HCT116 (cell line): ENCODE data around the gene ERBIN. TPM values are rescaled to one million over a fixed set of nuclear protein-coding genes. Genes with fewer than 3 reads are reported as not detected.
A peak's percentile ranks its signal among the peaks of the same experiment; 100 is the strongest.

ENCODE experiments used
- ATAC-seq: fragments of 200-7000 bp; cut with Tn5 transposase; 2 replicates; pipeline ENCODE4 v1.9.1; 2020; ENCODE audit warnings: mild to moderate bottlenecking, moderate library complexity
- BruUV-seq: library from RNA; stranded (reverse); fragments of 400-500 nt; replicated peaks from 2 replicates; lab custom pipeline; 2021; lab: Mats Ljungman, UMichigan
- CTCF ChIA-PET: fragments of 300-600 bp; sonication (Branson Sonifier 250); formaldehyde crosslinking; loops from one replicate; lab custom pipeline; 2021; ENCODE audit warnings: antibody characterized with exemption; lab: Charles Lee
- POLR2A ChIA-PET: fragments of 300-600, 350-600 bp; sonication (Branson Sonifier 250); formaldehyde crosslinking; loops from one replicate; lab custom pipeline; 2021; ENCODE audit warnings: antibody characterized with exemption; lab: Charles Lee
- RAD21 ChIA-PET, 2 experiments: fragments of 300-600 bp; sonication (Branson Sonifier 250); formaldehyde crosslinking; loops; one replicate each; lab custom pipeline; 2023; ENCODE audit warnings: low total read pairs in 2 of 2; ENCODE audit not compliant: uncharacterized antibody in 2 of 2, unreplicated experiment in 2 of 2, low non-redundant PET in 1 of 2; lab: Charles Lee
- DNase-seq: peaks from one replicate; pipeline ENCODE4 v3.0.0-alpha.2; 2010; ENCODE audit warnings: low read depth, low spot score
- H2AFZ ChIP-seq: fragments of 200-600 bp; shearing (Covaris generic), sonication (generic); 2 replicates; pipeline ENCODE4 v1.6.1; 2017; ENCODE audit warnings: low read depth, mixed run types, mixed read lengths, antibody characterized with exemption, low read length; ENCODE audit not compliant: poor library complexity, severe bottlenecking
- H3K27ac ChIP-seq: 2 replicates; pipeline ENCODE4 v1.5.1; 2012; ENCODE audit warnings: low read depth, low read length
- H3K27me3 ChIP-seq: fragments of 200-600 bp; sonication (generic); 2 replicates; pipeline ENCODE4 v1.6.1; 2016; ENCODE audit warnings: mixed run types, low read length, mixed read lengths; ENCODE audit not compliant: insufficient read depth
- H3K36me3 ChIP-seq, 2 experiments: fragments of 200-500 bp in 1 of 2; fragments of 200-600 bp in 1 of 2; sonication (Bioruptor generic) in 1 of 2; sonication (generic) in 1 of 2; 2 replicates each; pipeline versions ENCODE4 v1.5.1 to v1.6.1; 2014 to 2016; ENCODE audit warnings: low read length in 2 of 2, inconsistent platforms in 1 of 2, mixed read lengths in 1 of 2, mixed run types in 1 of 2; ENCODE audit not compliant: insufficient read depth in 2 of 2, control insufficient read depth in 1 of 2
- H3K4me1 ChIP-seq, 2 experiments: fragments of 200-600 bp in 1 of 2; sonication (generic) in 1 of 2; 2 replicates each; pipeline versions ENCODE4 v1.5.1 to v1.6.1; 2012 to 2017; ENCODE audit warnings: low read length in 2 of 2, inconsistent platforms in 1 of 2, mild to moderate bottlenecking in 1 of 2, mixed read lengths in 1 of 2, mixed run types in 1 of 2, moderate library complexity in 1 of 2; ENCODE audit not compliant: insufficient read depth in 2 of 2, control insufficient read depth in 1 of 2
- H3K4me2 ChIP-seq: fragments of 200-600 bp; sonication (generic); 2 replicates; pipeline ENCODE4 v1.6.1; 2017; ENCODE audit warnings: mixed run types, low read length, mixed read lengths
- H3K4me3 ChIP-seq, 2 experiments: fragments of 200-600 bp in 1 of 2; sonication (generic) in 1 of 2; replicated peaks in 1 of 2; 2 replicates each; pipeline ENCODE4 v1.5.1; 2011 to 2016; ENCODE audit warnings: low read length in 2 of 2, control low read depth in 1 of 2, low read depth in 1 of 2, mild to moderate bottlenecking in 1 of 2, mixed read lengths in 1 of 2, mixed run types in 1 of 2
- H3K79me2 ChIP-seq: fragments of 200-600 bp; sonication (generic); 2 replicates; pipeline ENCODE4 v1.6.1; 2017; ENCODE audit warnings: mild to moderate bottlenecking, mixed run types, low read length, moderate library complexity, mixed read lengths; ENCODE audit not compliant: insufficient read depth
- H3K9ac ChIP-seq: fragments of 200-600 bp; sonication (generic); 2 replicates; pipeline ENCODE4 v1.6.1; 2016; ENCODE audit warnings: low read length, mixed read lengths
- H3K9me2 ChIP-seq: fragments of 200-600 bp; sonication (generic), shearing (Covaris generic); 2 replicates; pipeline ENCODE4 v1.6.1; 2017; ENCODE audit warnings: mixed run types, mild to moderate bottlenecking, moderate library complexity; ENCODE audit not compliant: insufficient read depth
- H3K9me3 ChIP-seq, 2 experiments: fragments of 200-500 bp in 1 of 2; fragments of 200-600 bp in 1 of 2; sonication (Bioruptor generic) in 1 of 2; sonication (generic) in 1 of 2; 2 replicates each; pipeline ENCODE4 v1.6.1; 2014 to 2017; ENCODE audit warnings: low read length in 2 of 2, mixed read lengths in 2 of 2, inconsistent platforms in 1 of 2, low read depth in 1 of 2, mild to moderate bottlenecking in 1 of 2, mixed run types in 1 of 2, moderate library complexity in 1 of 2; ENCODE audit not compliant: control insufficient read depth in 1 of 2, insufficient read depth in 1 of 2
- H4K20me1 ChIP-seq: fragments of 200-600 bp; sonication (generic), shearing (Covaris generic); 2 replicates; pipeline ENCODE4 v1.6.1; 2017; ENCODE audit warnings: mixed run types, mild to moderate bottlenecking, moderate library complexity; ENCODE audit not compliant: insufficient read depth
- CBX3 ChIP-seq: IDR thresholded peaks from 2 replicates; pipeline ENCODE4 v1.6.1; 2012; ENCODE audit warnings: low read depth
- CEBPB ChIP-seq: IDR thresholded peaks from 2 replicates; pipeline ENCODE4 v1.6.1; 2012; ENCODE audit warnings: low read depth
- EGR1 ChIP-seq: IDR thresholded peaks from 2 replicates; pipeline ENCODE4 v1.6.1; 2012; ENCODE audit warnings: low read depth
- ELF1 ChIP-seq: IDR thresholded peaks from 2 replicates; pipeline ENCODE4 v1.6.1; 2012; ENCODE audit warnings: low read depth, borderline replicate concordance
- EZH2phosphoT487 ChIP-seq: fragments of 200-600 bp; IDR thresholded peaks from 2 replicates; pipeline ENCODE4 v1.6.1; 2018; ENCODE audit warnings: antibody characterized with exemption, borderline replicate concordance
- FOSL1 ChIP-seq: IDR thresholded peaks from 2 replicates; pipeline ENCODE4 v1.6.1; 2012; ENCODE audit warnings: low read depth
- POLR2AphosphoS5 ChIP-seq: IDR thresholded peaks from 2 replicates; pipeline ENCODE4 v1.6.1; 2011; ENCODE audit warnings: mild to moderate bottlenecking, low read depth, low read length, moderate library complexity
- RAD21 ChIP-seq: IDR thresholded peaks from 2 replicates; pipeline ENCODE4 v1.6.1; 2012; ENCODE audit warnings: low read depth, mild to moderate bottlenecking
- SP1 ChIP-seq: IDR thresholded peaks from 2 replicates; pipeline ENCODE4 v1.6.1; 2012; ENCODE audit warnings: low read depth
- SRF ChIP-seq: IDR thresholded peaks from 2 replicates; pipeline ENCODE4 v1.6.1; 2012; ENCODE audit warnings: low read depth
- TCF7L2 ChIP-seq: IDR thresholded peaks from 2 replicates; pipeline ENCODE4 v1.7.0; 2011; ENCODE audit warnings: borderline replicate concordance, inconsistent platforms; ENCODE audit not compliant: insufficient read depth, insufficient read length; ENCODE audit errors: extremely low read depth
- YY1 ChIP-seq: IDR thresholded peaks from 2 replicates; pipeline ENCODE4 v1.6.1; 2011; ENCODE audit warnings: low read length, low read depth, moderate library complexity, mild to moderate bottlenecking; ENCODE audit not compliant: insufficient replicate concordance; ENCODE audit errors: extremely low read depth
- ZFX ChIP-seq: fragments of 450-650 bp; IDR thresholded peaks from 2 replicates; pipeline ENCODE4 v1.6.1; 2017
- intact Hi-C: fragments of 100-400 bp; cut with micrococcal nuclease; formaldehyde crosslinking; loops from 2 replicates; pipeline ENCODE4 v1.10.0; 2022
- total RNA-seq: library from RNA; stranded (reverse); gene quantifications from one replicate; pipeline ENCODE4 v1.2.1, GENCODE V29; 2021; ENCODE audit not compliant: unreplicated experiment
- TF ChIP-seq, protein P1 (sequence below): IDR thresholded peaks from 2 replicates; pipeline ENCODE4 v1.6.1; 2012
- TF ChIP-seq, protein P2 (sequence below), 3 experiments: fragments of 200-600 bp in 1 of 3; sonication (generic) in 1 of 3; IDR thresholded peaks in 2 of 3; conservative IDR thresholded peaks in 1 of 3; 2 replicates each; pipeline ENCODE4 v1.5.1; 2012 to 2017; ENCODE audit warnings: low read depth in 2 of 3, low read length in 2 of 3, antibody characterized with exemption in 1 of 3, borderline replicate concordance in 1 of 3, control low read depth in 1 of 3, mild to moderate bottlenecking in 1 of 3, mixed read lengths in 1 of 3, mixed run types in 1 of 3, moderate library complexity in 1 of 3; ENCODE audit not compliant: insufficient read depth in 1 of 3
- TF ChIP-seq, protein P3 (sequence below): IDR thresholded peaks from 2 replicates; pipeline ENCODE4 v1.6.1; 2012

Gene ERBIN
- total RNA-seq, 1 experiment from 2014 or later: 57.4 TPM

DNA sequence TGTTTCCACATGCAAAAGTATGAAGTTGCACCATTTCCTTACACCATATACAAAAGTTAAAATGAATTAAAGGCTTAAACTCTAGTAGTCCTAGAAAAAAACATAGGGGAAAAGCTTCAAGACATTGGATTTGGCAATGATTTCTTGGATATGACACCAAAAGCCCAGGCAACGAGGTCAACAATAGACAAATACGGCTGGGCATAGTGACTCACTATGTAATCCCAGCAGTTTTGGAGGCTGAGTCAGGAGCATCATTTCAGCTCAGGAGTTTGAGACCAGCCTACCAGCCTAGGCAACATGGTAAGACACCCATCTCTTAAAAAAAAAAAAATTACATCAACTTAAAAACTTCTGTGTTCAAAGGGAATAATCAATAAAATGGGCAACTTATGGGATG lies 186.8 kb downstream of the ERBIN start:
- peaks cover 0 to 8% of the 10 kb centered on the region in 2 experiments; a peak in 1 of 4 replicates for H3K4me1 ChIP-seq
- H2AFZ ChIP-seq: no peak overlapping the region
- H4K20me1 ChIP-seq: no peaks in the 10 kb centered on the region
- no peaks in the 10 kb centered on the region for H3K36me3 ChIP-seq
- H3K9me2 ChIP-seq: no peaks in the 10 kb centered on the region
- no peaks in the 10 kb centered on the region for H3K79me2 ChIP-seq
- ChIA-PET POLR2A (no interaction called here), RAD21 (no interaction called here), CTCF (interaction anchor here (0.5 kb wide), 1 partner anchor 281 kb away, joined by 3 read pairs; no protein-coding TSS in a partner anchor)
- no TSS peak for BruUV-seq
- no peak overlapping the region for H3K4me2 ChIP-seq
- TF ChIP-seq ZFX (no peak), EGR1 (no peak)
- TF ChIP-seq, protein P1, sequence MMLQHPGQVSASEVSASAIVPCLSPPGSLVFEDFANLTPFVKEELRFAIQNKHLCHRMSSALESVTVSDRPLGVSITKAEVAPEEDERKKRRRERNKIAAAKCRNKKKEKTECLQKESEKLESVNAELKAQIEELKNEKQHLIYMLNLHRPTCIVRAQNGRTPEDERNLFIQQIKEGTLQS: no peak
- no peak overlapping the region for H3K4me3 ChIP-seq
- H3K27ac ChIP-seq: no peak overlapping the region
- intact Hi-C loops: no loop called here
- ATAC-seq (peak; percentile 60), DNase-seq (peak; percentile 33)
- no peaks in the 10 kb centered on the region for H3K27me3 ChIP-seq
- H3K9me3 ChIP-seq: no peaks in the 10 kb centered on the region
- H3K9ac ChIP-seq: no peak overlapping the region

DNA sequence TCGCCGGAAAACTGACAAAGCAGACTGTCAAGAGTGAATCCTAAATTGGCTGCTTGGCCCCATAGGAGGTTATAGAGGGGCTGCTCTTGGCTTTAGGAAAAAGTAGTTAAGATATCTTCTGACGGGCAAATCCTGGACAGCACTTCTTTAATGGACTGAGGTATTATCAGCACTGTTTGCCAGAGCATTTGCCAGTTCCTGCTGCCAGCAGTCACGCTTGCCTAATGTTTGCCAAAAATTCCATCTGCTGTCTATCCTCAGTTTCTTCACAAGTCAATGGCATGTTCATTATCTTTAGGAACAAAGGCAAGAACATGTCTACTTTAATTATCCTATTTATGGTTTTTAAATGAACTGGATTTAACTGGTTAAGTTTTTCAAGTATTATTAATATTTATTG lies 191.9 kb downstream of the ERBIN start:
- Histone ChIP-seq H3K79me2 (no peaks in the 10 kb centered on the region), H3K4me1 (peaks cover 0 to 11% of the 10 kb centered on the region in 2 experiments; a peak in 2 of 4 replicates), H3K36me3 (no peaks in the 10 kb centered on the region), H3K27ac (no peak overlapping the region), H2AFZ (no peak overlapping the region), H3K9me2 (no peaks in the 10 kb centered on the region), H3K9ac (no peak overlapping the region), H4K20me1 (no peaks in the 10 kb centered on the region), H3K27me3 (no peaks in the 10 kb centered on the region), H3K9me3 (no peaks in the 10 kb centered on the region), H3K4me2 (no peak overlapping the region), H3K4me3 (no peak overlapping the region)
- ChIA-PET RAD21 (no interaction called here), POLR2A (no interaction called here), CTCF (no interaction called here)
- TF ChIP-seq, protein P1: no peak
- no peak for TF ChIP-seq CBX3
- TF ChIP-seq ELF1: no peak
- TF ChIP-seq SRF: no peak
- TF ChIP-seq, protein P2, sequence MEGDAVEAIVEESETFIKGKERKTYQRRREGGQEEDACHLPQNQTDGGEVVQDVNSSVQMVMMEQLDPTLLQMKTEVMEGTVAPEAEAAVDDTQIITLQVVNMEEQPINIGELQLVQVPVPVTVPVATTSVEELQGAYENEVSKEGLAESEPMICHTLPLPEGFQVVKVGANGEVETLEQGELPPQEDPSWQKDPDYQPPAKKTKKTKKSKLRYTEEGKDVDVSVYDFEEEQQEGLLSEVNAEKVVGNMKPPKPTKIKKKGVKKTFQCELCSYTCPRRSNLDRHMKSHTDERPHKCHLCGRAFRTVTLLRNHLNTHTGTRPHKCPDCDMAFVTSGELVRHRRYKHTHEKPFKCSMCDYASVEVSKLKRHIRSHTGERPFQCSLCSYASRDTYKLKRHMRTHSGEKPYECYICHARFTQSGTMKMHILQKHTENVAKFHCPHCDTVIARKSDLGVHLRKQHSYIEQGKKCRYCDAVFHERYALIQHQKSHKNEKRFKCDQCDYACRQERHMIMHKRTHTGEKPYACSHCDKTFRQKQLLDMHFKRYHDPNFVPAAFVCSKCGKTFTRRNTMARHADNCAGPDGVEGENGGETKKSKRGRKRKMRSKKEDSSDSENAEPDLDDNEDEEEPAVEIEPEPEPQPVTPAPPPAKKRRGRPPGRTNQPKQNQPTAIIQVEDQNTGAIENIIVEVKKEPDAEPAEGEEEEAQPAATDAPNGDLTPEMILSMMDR (IDR thresholded peaks at IDR 0.05 in 2 of 3, conservative IDR thresholded peaks at IDR 0.05 in 1 of 3; ENCODE audit: borderline replicate concordance in 1 of 3, insufficient read depth in 1 of 3, low read depth in 2 of 3, low read length in 2 of 3): no peak
- no peak for TF ChIP-seq EZH2phosphoT487
- TF ChIP-seq SP1: no peak
- TF ChIP-seq FOSL1: no peak
- TF ChIP-seq POLR2AphosphoS5: no peak
- TF ChIP-seq YY1: no peak
- TF ChIP-seq TCF7L2: no peak
- no peak for TF ChIP-seq CEBPB
- TF ChIP-seq, protein P3, sequence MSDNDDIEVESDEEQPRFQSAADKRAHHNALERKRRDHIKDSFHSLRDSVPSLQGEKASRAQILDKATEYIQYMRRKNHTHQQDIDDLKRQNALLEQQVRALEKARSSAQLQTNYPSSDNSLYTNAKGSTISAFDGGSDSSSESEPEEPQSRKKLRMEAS: no peak
- no peak for TF ChIP-seq RAD21
- DNase-seq: no peak
- ATAC-seq: no peak
- no TSS peak for BruUV-seq
- intact Hi-C loops: no loop called here
